ENCODE data around the gene PPP2R3B.

The PPP2R3B gene

DNA sequence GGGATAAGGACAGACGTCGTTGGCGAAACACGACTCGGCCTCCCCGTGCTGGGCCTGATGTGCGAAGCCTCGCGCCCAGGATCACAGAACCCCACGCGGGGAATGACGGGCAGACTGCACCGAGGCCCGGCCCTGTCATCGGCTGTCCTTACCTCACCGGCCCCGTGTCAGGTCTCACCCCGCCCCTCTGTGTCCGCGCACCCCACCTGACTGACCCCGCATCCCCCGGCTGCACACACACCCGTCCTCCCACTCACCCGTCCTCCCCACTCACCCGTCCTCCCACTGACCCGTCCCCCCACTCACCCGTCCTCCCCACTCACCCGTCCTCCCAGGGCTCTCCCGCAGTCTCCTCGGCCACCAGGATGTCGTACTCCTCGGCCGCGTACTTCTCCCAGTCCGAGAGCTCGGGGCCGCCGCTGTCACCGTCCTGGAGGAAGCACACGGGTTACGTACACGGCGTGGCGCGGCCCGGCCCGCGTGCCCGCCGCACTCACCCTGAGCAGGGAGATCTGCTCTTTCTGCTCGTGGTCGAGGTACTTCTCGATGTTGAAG lies 48.3 kb downstream of the PPP2R3B start:
- no peak for DNase-seq (ENCODE audit: extremely low read depth, low read depth)
- TF ChIP-seq, protein P1, sequence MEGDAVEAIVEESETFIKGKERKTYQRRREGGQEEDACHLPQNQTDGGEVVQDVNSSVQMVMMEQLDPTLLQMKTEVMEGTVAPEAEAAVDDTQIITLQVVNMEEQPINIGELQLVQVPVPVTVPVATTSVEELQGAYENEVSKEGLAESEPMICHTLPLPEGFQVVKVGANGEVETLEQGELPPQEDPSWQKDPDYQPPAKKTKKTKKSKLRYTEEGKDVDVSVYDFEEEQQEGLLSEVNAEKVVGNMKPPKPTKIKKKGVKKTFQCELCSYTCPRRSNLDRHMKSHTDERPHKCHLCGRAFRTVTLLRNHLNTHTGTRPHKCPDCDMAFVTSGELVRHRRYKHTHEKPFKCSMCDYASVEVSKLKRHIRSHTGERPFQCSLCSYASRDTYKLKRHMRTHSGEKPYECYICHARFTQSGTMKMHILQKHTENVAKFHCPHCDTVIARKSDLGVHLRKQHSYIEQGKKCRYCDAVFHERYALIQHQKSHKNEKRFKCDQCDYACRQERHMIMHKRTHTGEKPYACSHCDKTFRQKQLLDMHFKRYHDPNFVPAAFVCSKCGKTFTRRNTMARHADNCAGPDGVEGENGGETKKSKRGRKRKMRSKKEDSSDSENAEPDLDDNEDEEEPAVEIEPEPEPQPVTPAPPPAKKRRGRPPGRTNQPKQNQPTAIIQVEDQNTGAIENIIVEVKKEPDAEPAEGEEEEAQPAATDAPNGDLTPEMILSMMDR (IDR thresholded peaks at IDR 0.05; ENCODE audit: low read depth, low read length), result no peak

DNA sequence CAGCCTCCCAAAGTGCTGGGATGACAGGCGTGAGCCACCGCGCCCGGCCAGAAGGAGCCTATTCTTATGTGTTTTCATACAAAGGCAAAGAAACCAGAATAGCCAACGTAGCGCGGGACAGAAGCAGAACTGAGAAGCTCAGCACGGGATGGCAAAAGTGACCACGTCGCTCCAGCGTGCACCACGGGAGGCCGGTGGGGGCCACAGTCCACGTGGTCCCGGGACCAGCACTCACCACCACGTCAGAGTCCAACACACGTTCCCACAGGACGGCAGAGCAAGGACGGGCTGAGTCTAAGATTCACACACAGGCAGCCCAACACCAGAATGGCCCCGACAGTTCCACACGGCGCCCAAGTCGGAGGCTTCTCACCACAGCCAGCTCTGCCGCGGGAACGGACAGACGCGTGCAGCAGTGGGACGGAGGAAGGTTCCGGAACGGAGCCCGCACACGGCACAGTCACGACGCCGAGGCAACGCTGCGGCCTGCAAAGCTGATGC lies 49.3 kb downstream of the PPP2R3B start:
- DNase-seq (ENCODE audit: extremely low read depth, low read depth), result no peak
- TF ChIP-seq, protein P1 (IDR thresholded peaks at IDR 0.05; ENCODE audit: low read depth, low read length), result no peak

DNA sequence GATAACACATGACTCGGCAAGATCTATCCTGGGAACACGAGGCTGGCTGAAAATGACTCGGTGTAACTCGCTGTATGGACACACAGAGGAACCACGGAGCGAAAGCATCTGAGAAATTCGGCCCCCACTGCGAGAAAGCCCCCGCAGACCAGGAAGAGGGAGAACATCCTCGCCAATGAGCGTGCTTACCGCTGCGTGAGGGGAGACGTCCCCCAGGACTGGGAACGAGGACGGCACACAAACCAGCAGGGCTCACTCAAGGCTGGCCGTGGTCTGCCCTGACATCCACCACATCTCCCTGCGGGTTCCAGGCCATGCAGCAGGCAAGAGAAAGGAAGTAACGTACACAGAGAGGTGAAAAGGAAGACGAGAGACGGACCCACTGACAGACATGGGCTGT lies 50.5 kb downstream of the PPP2R3B start:
- TF ChIP-seq, protein P1 (IDR thresholded peaks at IDR 0.05; ENCODE audit: low read depth, low read length), result no peak
- DNase-seq (ENCODE audit: extremely low read depth, low read depth), result no peak

DNA sequence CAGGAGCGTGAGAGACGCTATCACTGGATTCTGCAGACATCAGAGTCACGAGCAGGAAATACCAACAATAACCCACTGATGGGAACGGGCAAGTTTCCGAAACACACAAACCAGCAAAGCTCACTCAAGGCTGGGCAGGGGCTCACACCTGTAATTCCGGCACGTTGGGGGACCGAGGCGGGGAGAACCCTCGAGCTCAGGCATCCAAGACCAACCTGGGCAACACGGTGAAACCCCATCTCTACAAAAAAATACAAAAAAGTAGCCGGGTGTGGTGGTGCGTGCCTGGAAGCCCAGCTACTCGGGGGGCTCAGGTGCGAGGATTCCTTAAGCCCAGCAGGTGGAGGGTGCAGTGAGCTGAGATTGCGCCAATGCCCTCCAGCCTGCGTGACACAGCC lies 51.0 kb downstream of the PPP2R3B start:
- DNase-seq (ENCODE audit: extremely low read depth, low read depth), result no peak
- TF ChIP-seq, protein P1 (IDR thresholded peaks at IDR 0.05; ENCODE audit: low read depth, low read length), result no peak

DNA sequence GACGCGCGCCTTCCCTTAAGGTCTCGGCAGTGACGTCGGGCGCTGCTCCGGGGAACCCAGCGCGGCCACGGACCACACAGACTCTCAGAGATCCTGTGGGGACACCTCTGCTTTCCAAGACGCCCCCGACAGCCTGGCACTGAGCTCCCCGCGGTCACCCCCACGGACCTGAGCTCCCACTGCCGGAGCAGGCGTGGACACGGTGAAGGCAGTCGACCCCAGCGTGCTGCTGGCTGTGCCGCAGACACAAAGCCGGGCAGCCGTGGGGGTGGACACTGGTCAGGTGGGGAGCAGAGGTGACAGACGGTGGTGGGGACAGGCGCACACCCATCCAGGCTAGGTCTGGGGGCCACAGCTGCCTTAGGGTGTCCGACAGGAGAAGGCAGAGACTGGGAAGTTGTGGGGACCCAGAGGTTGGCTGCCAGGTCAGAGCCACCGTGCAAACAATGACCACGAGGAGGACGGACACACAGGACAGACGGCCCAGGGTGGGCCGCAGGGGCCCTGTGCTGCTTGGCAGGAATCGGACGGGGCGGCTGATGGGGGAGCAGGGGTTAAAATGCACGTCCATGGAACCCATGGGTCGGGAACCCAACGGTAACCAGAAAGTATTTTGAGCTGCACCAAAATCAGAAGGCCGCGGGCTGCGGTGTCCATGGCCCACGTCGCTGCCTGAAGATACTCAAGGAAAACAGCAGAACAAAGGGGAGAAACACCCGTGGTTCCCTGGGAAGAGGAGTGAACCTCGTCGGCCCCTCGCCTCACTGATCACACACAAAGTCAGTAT lies 51.5 kb downstream of the PPP2R3B start:
- DNase-seq (ENCODE audit: extremely low read depth, low read depth), result no peak
- TF ChIP-seq, protein P1 (IDR thresholded peaks at IDR 0.05; ENCODE audit: low read depth, low read length), result no peak

DNA sequence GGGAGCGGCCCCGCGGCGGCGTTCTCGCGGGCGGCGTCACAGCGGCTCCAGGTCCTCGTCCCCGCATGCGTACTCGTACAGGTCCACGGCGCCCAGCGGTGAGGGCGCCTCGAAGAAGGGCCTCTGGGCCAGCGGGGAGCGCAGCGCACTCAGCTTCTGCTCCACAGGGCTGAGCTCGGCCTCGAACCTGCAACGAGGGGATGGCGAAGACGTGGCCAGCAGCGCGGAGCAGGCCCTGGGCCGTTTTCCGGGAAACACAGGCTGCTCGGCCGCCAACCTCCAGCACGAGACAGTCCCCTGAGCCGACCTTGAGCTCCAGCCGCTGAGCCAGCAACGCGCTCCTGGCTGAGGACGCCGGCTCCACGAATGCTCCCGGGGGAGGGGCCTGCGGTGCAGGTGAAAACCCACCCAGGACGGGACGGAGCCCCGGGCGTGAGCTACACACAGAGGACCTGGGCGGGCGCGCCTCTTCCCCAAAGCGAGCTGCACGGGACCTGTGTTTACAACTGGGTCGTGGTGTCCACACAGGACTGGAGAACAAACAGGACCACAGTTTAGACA lies 52.3 kb downstream of the PPP2R3B start:
- TF ChIP-seq, protein P1 (IDR thresholded peaks at IDR 0.05; ENCODE audit: low read depth, low read length), result no peak
- DNase-seq (ENCODE audit: extremely low read depth, low read depth), result no peak

Data from AG09319 (cell line).